K562 (cell line): ENCODE measurements around the gene CATSPER3. TPM values are rescaled to one million over a fixed set of nuclear protein-coding genes. Genes with fewer than 3 reads are reported as not detected.

Experiments
- ATAC-seq: fragments of 200-7000 bp; cut with Tn5 transposase; 3 replicates; pipeline ENCODE4 v1.9.1; 2020; ENCODE audit warnings: moderate library complexity
- BruUV-seq: library from RNA; stranded (reverse); fragments of 400-500 nt; replicated peaks from 2 replicates; lab custom pipeline; 2021; lab: Mats Ljungman, UMichigan
- CTCF ChIA-PET: fragments of 300-600 bp; formaldehyde crosslinking; extraction: SDS; loops from one replicate; lab custom pipeline; 2021; ENCODE audit warnings: low intra/inter-chr PET ratio; lab: Yijun Ruan, JAX
- POLR2A ChIA-PET: fragments of 300-600, 350-650 bp; sonication (Branson Sonifier 250); formaldehyde crosslinking; extraction: SDS; loops from one replicate; lab custom pipeline; 2021; ENCODE audit warnings: antibody characterized with exemption, inconsistent platforms; lab: Yijun Ruan, JAX
- DNase-seq, 4 experiments: peaks; one replicate each; pipeline versions ENCODE4 v3.0.0 to v3.0.0-alpha.2; 2011 to 2018; ENCODE audit warnings: low spot score in 3 of 4, mixed read lengths in 3 of 4; ENCODE audit errors: extremely low read depth in 1 of 4
- FAIRE-seq: peaks from 2 replicates; lab custom pipeline; 2011; peaks lifted over from hg19 to GRCh38; lab: Jason Lieb, UNC
- H2AFZ ChIP-seq: 2 replicates; pipeline ENCODE4 v1.6.0; 2011; ENCODE audit warnings: low read depth, low read length, control low read depth, inconsistent platforms
- H3K27ac ChIP-seq: fragments of 200-600 bp; 3 replicates; pipeline ENCODE4 v1.8.0; 2011; ENCODE audit warnings: low read depth, mild to moderate bottlenecking, control low read depth, inconsistent platforms, low read length, moderate library complexity, mixed read lengths; ENCODE audit errors: extremely low read depth
- H3K27me3 ChIP-seq, 2 experiments: fragments of 300-600 bp in 1 of 2; 2 replicates in 1 of 2; 3 replicates in 1 of 2; pipeline versions ENCODE4 v1.6.0 to v1.8.0; 2011; ENCODE audit warnings: inconsistent platforms in 2 of 2, low read length in 2 of 2, mild to moderate bottlenecking in 1 of 2, mixed read lengths in 1 of 2, moderate library complexity in 1 of 2; ENCODE audit not compliant: control insufficient read depth in 2 of 2, insufficient read depth in 2 of 2
- H3K36me3 ChIP-seq: fragments of 300-600 bp; 3 replicates; pipeline ENCODE4 v1.8.0; 2011; ENCODE audit warnings: mild to moderate bottlenecking, low read length, inconsistent platforms; ENCODE audit not compliant: control insufficient read depth, insufficient read depth
- H3K4me1 ChIP-seq, 2 experiments: fragments of 200-600 bp in 1 of 2; replicated peaks in 1 of 2; 2 replicates in 1 of 2; 3 replicates in 1 of 2; pipeline versions ENCODE4 v1.5.1 to v1.8.0; 2011; ENCODE audit warnings: inconsistent platforms in 2 of 2, low read length in 2 of 2, mild to moderate bottlenecking in 1 of 2, mixed read lengths in 1 of 2, moderate library complexity in 1 of 2; ENCODE audit not compliant: control insufficient read depth in 2 of 2, insufficient read depth in 2 of 2
- H3K4me2 ChIP-seq: 2 replicates; pipeline ENCODE4 v1.6.1; 2011; ENCODE audit warnings: low read length, control low read depth, inconsistent platforms, mixed read lengths; ENCODE audit not compliant: insufficient read depth
- H3K4me3 ChIP-seq: fragments of 200-600 bp; sonication (generic), shearing (Covaris generic); 2 replicates; pipeline ENCODE4 v1.5.1; 2016; ENCODE audit warnings: control low read depth, inconsistent platforms
- H3K79me2 ChIP-seq: fragments of 200-600 bp; 3 replicates; pipeline ENCODE4 v1.8.0; 2011; ENCODE audit warnings: low read length, inconsistent platforms; ENCODE audit not compliant: control insufficient read depth, insufficient read depth
- H3K9ac ChIP-seq, 2 experiments: 2 replicates each; pipeline versions ENCODE4 v1.6.0 to v1.6.1; 2011; ENCODE audit warnings: low read depth in 2 of 2, low read length in 2 of 2, control low read depth in 1 of 2, inconsistent platforms in 1 of 2, mild to moderate bottlenecking in 1 of 2, mixed read lengths in 1 of 2; ENCODE audit not compliant: insufficient read depth in 1 of 2
- H3K9me1 ChIP-seq: one replicate; pipeline ENCODE4 v1.6.0; 2011; ENCODE audit warnings: inconsistent platforms, mild to moderate bottlenecking, low read length, moderate library complexity; ENCODE audit not compliant: control insufficient read depth, insufficient read depth
- H3K9me3 ChIP-seq: replicated peaks from 2 replicates; pipeline ENCODE4 v1.5.1; 2011; ENCODE audit warnings: low read depth, low read length, inconsistent platforms; ENCODE audit not compliant: control insufficient read depth, insufficient read depth
- H4K20me1 ChIP-seq: replicated peaks from 2 replicates; pipeline ENCODE4 v1.6.1; 2011; ENCODE audit warnings: low read length, inconsistent platforms, mixed read lengths; ENCODE audit not compliant: control insufficient read depth, insufficient read depth
- CBFA2T2 ChIP-seq: fragments of 450-650 bp; conservative IDR thresholded peaks from 2 replicates; pipeline ENCODE4 v1.6.1; 2017; ENCODE audit warnings: mild to moderate bottlenecking
- CBFA2T3 ChIP-seq: fragments of 450-650 bp; IDR thresholded peaks from 2 replicates; pipeline ENCODE4 v1.6.1; 2017
- MAX ChIP-seq: sonication (generic); formaldehyde crosslinking; IDR thresholded peaks from 2 replicates; pipeline ENCODE4 v1.9.0; 2022; ENCODE audit warnings: mild to moderate bottlenecking, missing genetic modification reagents
- MEIS2 ChIP-seq: fragments of 450-650 bp; IDR thresholded peaks from 2 replicates; pipeline ENCODE4 v1.6.1; 2014; ENCODE audit warnings: mild to moderate bottlenecking; ENCODE audit not compliant: partially characterized antibody
- MTA2 ChIP-seq: fragments of 450-650 bp; IDR thresholded peaks from 2 replicates; pipeline ENCODE4 v1.6.1; 2016; ENCODE audit warnings: low read depth
- NCOA1 ChIP-seq: fragments of 450-650 bp; IDR thresholded peaks from 2 replicates; pipeline ENCODE4 v1.6.1; 2016; ENCODE audit warnings: low read depth
- NCOA2 ChIP-seq, 2 experiments: fragments of 450-650 bp; IDR thresholded peaks; 2 replicates each; pipeline ENCODE4 v1.6.1; 2018; ENCODE audit warnings: mild to moderate bottlenecking in 2 of 2, moderate library complexity in 1 of 2; ENCODE audit not compliant: partially characterized antibody in 2 of 2
- NFIC ChIP-seq: fragments of 450-650 bp; IDR thresholded peaks from 2 replicates; pipeline ENCODE4 v1.6.1; 2017; ENCODE audit warnings: mild to moderate bottlenecking, inconsistent platforms
- NR2C1 ChIP-seq, 2 experiments: fragments of 450-650 bp; IDR thresholded peaks; 2 replicates each; pipeline ENCODE4 v1.6.1; 2017; ENCODE audit warnings: mild to moderate bottlenecking in 2 of 2, antibody characterized with exemption in 1 of 2, inconsistent platforms in 1 of 2, missing compliant biosample characterization in 1 of 2, missing genetic modification characterization in 1 of 2
- PHB2 ChIP-seq: fragments of 450-650 bp; IDR thresholded peaks from 2 replicates; pipeline ENCODE4 v1.6.1; 2017; ENCODE audit warnings: low read depth
- POLR2G ChIP-seq: fragments of 200-400 bp; formaldehyde crosslinking; IDR thresholded peaks from 2 replicates; pipeline ENCODE4 v1.6.1; 2017; ENCODE audit warnings: low read depth, mild to moderate bottlenecking, antibody characterized with exemption, low read length, moderate library complexity
- RBFOX2 ChIP-seq: fragments of 200-400 bp; formaldehyde crosslinking; IDR thresholded peaks from 2 replicates; pipeline ENCODE4 v1.6.1; 2017; ENCODE audit warnings: low read depth, mild to moderate bottlenecking, low read length, moderate library complexity
- SRSF3 ChIP-seq: fragments of 200-400 bp; formaldehyde crosslinking; IDR thresholded peaks from 2 replicates; pipeline ENCODE4 v1.6.1; 2016; ENCODE audit warnings: mild to moderate bottlenecking, low read length, moderate library complexity; ENCODE audit not compliant: insufficient read depth
- SRSF9 ChIP-seq: fragments of 200-400 bp; formaldehyde crosslinking; IDR thresholded peaks from 2 replicates; pipeline ENCODE4 v1.6.1; 2017; ENCODE audit warnings: low read depth, low read length, borderline replicate concordance
- TAF9B ChIP-seq: fragments of 450-650 bp; IDR thresholded peaks from 2 replicates; pipeline ENCODE4 v1.6.1; 2018; ENCODE audit warnings: mild to moderate bottlenecking; ENCODE audit not compliant: partially characterized antibody
- ZBTB1 ChIP-seq: sonication (generic); formaldehyde crosslinking; IDR thresholded peaks from 2 replicates; pipeline ENCODE4 v1.8.1; 2023; ENCODE audit warnings: missing genetic modification reagents, low read depth, mild to moderate bottlenecking, borderline replicate concordance
- ZNF3 ChIP-seq: fragments of 250-450 bp; sonication (Bioruptor Pico); IDR thresholded peaks from 2 replicates; pipeline ENCODE4 v1.5.0; 2021; ENCODE audit warnings: mild to moderate bottlenecking, moderate library complexity
- ZNF740 ChIP-seq, 3 experiments: fragments of 200-800 bp in 1 of 3; sonication (Bioruptor generic) in 1 of 3; sonication (generic) in 1 of 3; formaldehyde crosslinking in 1 of 3; IDR thresholded peaks; 2 replicates each; pipeline versions ENCODE4 v1.6.1 to v1.8.0; 2016 to 2022; ENCODE audit warnings: mild to moderate bottlenecking in 2 of 3, missing compliant biosample characterization in 2 of 3, missing genetic modification characterization in 2 of 3, missing genetic modification reagents in 1 of 3
- WGBS: fragments of 100-300 bp; shearing (Covaris generic); methylation state at CpG from one replicate; pipeline ENCODE4 v1.1.6; 2016; ENCODE audit warnings: low coverage, mixed read lengths; ENCODE audit not compliant: insufficient coverage; ENCODE audit errors: missing lambda C conversion rate; 5-methylcytosine and 5-hydroxymethylcytosine counted together
- in situ Hi-C: fragments of 300-500 bp; cut with MboI; formaldehyde crosslinking; loops from 4 replicates; pipeline ENCODE4 v1.15.0; 2018; ENCODE audit warnings: inconsistent platforms, mixed read lengths
- intact Hi-C: fragments of 100-400 bp; cut with micrococcal nuclease; formaldehyde crosslinking; loops from 2 replicates; pipeline ENCODE4 v1.14.2; 2022
- polyA plus RNA-seq, 8 experiments: library from polyadenylated mRNA; depleted of rRNA in 4 of 8; stranded (reverse) in 5 of 8; unstranded in 3 of 8; fragments of >200 nt; fragmentation: Nextera tagmentation in 2 of 8; fragmentation: Illumina TruSeq in 1 of 8; extraction: Ambion mirVana in 2 of 8; extraction: Trizol in 1 of 8; gene quantifications; 2 replicates each; pipeline versions ENCODE4 v1.2.1 to v1.2.3, GENCODE V29; 2011 to 2014; ENCODE audit warnings: inconsistent platforms in 1 of 8, missing spikeins in 1 of 8
- total RNA-seq, 7 experiments: library from RNA; depleted of rRNA in 6 of 7; stranded (reverse); fragments of >200 nt in 6 of 7; fragmentation: Illumina TruSeq in 2 of 7; extraction: Trizol in 2 of 7; gene quantifications; 2 replicates each; pipeline versions ENCODE4 v1.2.1 to v1.2.3, GENCODE V29; 2011 to 2021; ENCODE audit warnings: low replicate concordance in 1 of 7

The CATSPER3 gene
- total and polyA plus RNA-seq, 9 of the 15 experiments (the other 6 are each of a cell fraction or from before 2014, with no cell fraction given), result 0.14 to 1.5 (median 0.49) TPM

- no peak overlapping the region for H3K27ac ChIP-seq
- no peak overlapping the region for H2AFZ ChIP-seq
- ATAC-seq (peak; percentile 45), FAIRE-seq (no peak), DNase-seq (peak in 1 of 4 experiments; percentile 20)
- peaks cover 10% of the 10 kb centered on the region; the same call in 1 of the 2 replicates for H4K20me1 ChIP-seq
- H3K9ac ChIP-seq, result peak overlapping the region in 1 of 2 experiments; percentile 84; a peak in 2 of 4 replicates
- BruUV-seq, result no TSS peak
- WGBS, result 65% methylated on average over 15 of the region's 15 CpGs
- no peak overlapping the region for H3K4me3 ChIP-seq
- in situ Hi-C loops, result no loop called here
- no peaks in the 10 kb centered on the region for H3K9me1 ChIP-seq
- peaks cover 36% of the 10 kb centered on the region for H3K79me2 ChIP-seq
- no peaks in the 10 kb centered on the region; the same call in 1 of the 2 replicates for H3K9me3 ChIP-seq
- POLR2A ChIA-PET, result interaction anchor here (0.5 to 2.8 kb wide), 12 partner anchors 9 to 300 kb away, joined by 3 to 35 read pairs (median 4); partner anchors contain the start of gene C5orf24
- CTCF ChIA-PET, result interaction anchor here (0.6 kb wide), 1 partner anchor 21 kb away, joined by 6 read pairs; no protein-coding TSS in a partner anchor
- H3K4me2 ChIP-seq, result no peak overlapping the region
- intact Hi-C loops, result no loop called here
- no peaks in the 10 kb centered on the region for H3K27me3 ChIP-seq
- H3K36me3 ChIP-seq, result peaks cover 44% of the 10 kb centered on the region
- H3K4me1 ChIP-seq, result peaks cover 7 to 46% of the 10 kb centered on the region in 2 experiments; a peak in 4 of 5 replicates
- TF ChIP-seq CBFA2T3 (peak; percentile 55), PHB2 (no peak), NCOA1 (no peak), ZBTB1 (CRISPR knock-in tag) (no peak), NFIC (peak; percentile 14; the same call in 1 of the 2 replicates), CBFA2T2 (peak; percentile 50; the same call in 1 of the 2 replicates), NR2C1 (IDR thresholded peaks at IDR 0.05) (peak; percentile 63), NR2C1 (tag; IDR thresholded peaks at IDR 0.05) (no peak), NCOA2 (IDR thresholded peaks at IDR 0.05; ENCODE audit: partially characterized antibody in 2 of 2) (no peak), ZNF3 (CRISPR knock-in tag) (no peak), MEIS2 (no peak), TAF9B (no peak), ZNF740 (CRISPR knock-in tag; IDR thresholded peaks at IDR 0.05) (0 out of 2 replicates have a peak, but pooled peaks have one; percentile 13), ZNF740 (tag; IDR thresholded peaks at IDR 0.05) (no peak), MAX (CRISPR knock-in tag) (no peak), RBFOX2 (peak; percentile 40; the same call in 1 of the 2 replicates), SRSF3 (no peak), MTA2 (no peak), SRSF9 (no peak), POLR2G (peak; percentile 29)
These were observed 58.3 kb downstream of the CATSPER3 start for GRCh38 chr5:135025730-135026644.
